ENCODE results near the gene LAMB3. TPM values are rescaled to one million over a fixed set of nuclear protein-coding genes. Genes with fewer than 3 reads are reported as not detected.

The LAMB3 gene
- total and polyA plus RNA-seq, 2 experiments from 2014 or later: 0.21 to 0.48 TPM

DNA sequence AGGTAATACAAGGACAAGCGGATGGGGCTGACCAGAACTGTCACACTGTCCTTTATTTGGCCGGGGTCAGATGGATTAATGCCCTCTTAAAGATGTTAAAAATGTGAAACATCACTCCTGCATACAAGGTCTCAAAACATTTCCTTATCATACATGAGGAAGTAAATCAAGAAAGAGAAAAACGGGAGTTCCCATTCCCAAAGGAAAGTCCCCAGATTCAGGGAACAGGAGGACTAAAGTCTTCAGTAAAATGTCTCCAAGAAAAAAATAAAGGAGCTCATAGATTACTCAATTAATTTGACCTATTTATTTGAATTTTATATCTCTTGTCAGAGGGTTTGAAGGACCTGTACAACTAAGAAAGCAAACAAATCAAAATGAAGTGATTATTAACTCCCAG lies 39.0 kb upstream of the LAMB3 start:
- Histone ChIP-seq H3K4me1 (ENCODE audit: low read depth) (peaks cover 7% of the 10 kb centered on the region), H3K36me3 (no peaks in the 10 kb centered on the region), H3K4me3 (no peak overlapping the region), H3K27me3 (peaks cover 28% of the 10 kb centered on the region), H3K27ac (no peak overlapping the region), H3K9me3 (ENCODE audit: low read depth) (no peaks in the 10 kb centered on the region)
- DNase-seq (ENCODE audit: low read depth in 1 of 2, low spot score in 1 of 2): no peak
- TF ChIP-seq, protein P1, sequence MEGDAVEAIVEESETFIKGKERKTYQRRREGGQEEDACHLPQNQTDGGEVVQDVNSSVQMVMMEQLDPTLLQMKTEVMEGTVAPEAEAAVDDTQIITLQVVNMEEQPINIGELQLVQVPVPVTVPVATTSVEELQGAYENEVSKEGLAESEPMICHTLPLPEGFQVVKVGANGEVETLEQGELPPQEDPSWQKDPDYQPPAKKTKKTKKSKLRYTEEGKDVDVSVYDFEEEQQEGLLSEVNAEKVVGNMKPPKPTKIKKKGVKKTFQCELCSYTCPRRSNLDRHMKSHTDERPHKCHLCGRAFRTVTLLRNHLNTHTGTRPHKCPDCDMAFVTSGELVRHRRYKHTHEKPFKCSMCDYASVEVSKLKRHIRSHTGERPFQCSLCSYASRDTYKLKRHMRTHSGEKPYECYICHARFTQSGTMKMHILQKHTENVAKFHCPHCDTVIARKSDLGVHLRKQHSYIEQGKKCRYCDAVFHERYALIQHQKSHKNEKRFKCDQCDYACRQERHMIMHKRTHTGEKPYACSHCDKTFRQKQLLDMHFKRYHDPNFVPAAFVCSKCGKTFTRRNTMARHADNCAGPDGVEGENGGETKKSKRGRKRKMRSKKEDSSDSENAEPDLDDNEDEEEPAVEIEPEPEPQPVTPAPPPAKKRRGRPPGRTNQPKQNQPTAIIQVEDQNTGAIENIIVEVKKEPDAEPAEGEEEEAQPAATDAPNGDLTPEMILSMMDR (IDR thresholded peaks at IDR 0.05; ENCODE audit: low read depth, low read length): no peak

- Histone ChIP-seq H3K27me3 (peaks cover 14% of the 10 kb centered on the region), H3K36me3 (no peaks in the 10 kb centered on the region), H3K9me3 (ENCODE audit: low read depth) (no peaks in the 10 kb centered on the region), H3K4me3 (no peak overlapping the region), H3K4me1 (ENCODE audit: low read depth) (peaks cover 7% of the 10 kb centered on the region), H3K27ac (no peak overlapping the region)
- DNase-seq (ENCODE audit: low read depth in 1 of 2, low spot score in 1 of 2): peak in 1 of 2 donors; percentile 56
- TF ChIP-seq, protein P1 (IDR thresholded peaks at IDR 0.05; ENCODE audit: low read depth, low read length): no peak
These were observed 37.3 kb upstream of the LAMB3 start for GRCh38 chr1:209689477-209689876.

DNA sequence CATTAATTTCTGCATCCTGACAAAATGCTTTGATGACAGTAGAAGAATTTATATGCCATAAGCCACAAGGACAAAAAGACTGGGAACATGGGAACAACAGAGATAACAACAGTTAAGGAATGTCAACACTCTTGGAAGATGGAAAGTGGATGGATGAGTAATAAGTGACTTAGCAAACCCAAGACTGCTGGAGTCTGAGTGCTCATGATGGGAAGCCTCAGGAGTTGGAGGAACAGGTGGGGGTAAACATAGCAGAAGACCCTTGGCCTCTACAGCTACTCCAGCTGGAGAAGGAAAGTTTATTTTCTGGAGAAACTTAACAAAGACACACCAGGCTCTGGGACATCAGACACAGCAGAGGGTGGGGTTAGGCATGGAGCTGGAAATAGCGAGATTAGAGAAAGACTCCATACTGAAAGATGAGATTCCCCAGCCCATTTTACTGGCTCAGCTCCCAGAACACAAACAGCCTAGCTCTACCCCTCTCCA lies 36.6 kb upstream of the LAMB3 start:
- no peak overlapping the region for H3K4me3 ChIP-seq
- no peak overlapping the region for H3K27ac ChIP-seq
- H3K4me1 ChIP-seq (ENCODE audit: low read depth): peaks cover 7% of the 10 kb centered on the region
- H3K36me3 ChIP-seq: no peaks in the 10 kb centered on the region
- H3K27me3 ChIP-seq: peaks cover 9% of the 10 kb centered on the region
- peak in 1 of 2 donors; percentile 73 for DNase-seq (ENCODE audit: low read depth in 1 of 2, low spot score in 1 of 2)
- no peaks in the 10 kb centered on the region for H3K9me3 ChIP-seq (ENCODE audit: low read depth)
- TF ChIP-seq, protein P1 (IDR thresholded peaks at IDR 0.05; ENCODE audit: low read depth, low read length): no peak

DNA sequence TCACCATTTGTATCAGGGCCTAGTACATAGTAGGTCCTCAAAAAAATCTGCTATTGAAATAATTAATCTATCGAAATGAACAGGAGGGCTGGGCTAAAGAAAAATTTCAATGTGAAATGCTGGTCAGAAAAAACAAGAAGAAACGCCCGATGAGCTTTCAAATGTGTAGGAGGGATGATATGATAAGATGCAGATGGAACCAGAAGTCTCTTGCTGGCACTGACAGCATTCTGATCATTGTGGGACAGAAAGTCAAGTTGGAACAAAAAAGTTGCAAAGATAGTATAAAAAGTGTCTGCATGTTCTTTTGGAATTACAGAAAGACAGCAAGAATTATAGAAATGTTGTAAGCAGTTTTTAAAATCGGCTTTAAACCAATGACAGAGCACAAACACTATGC lies 34.1 kb upstream of the LAMB3 start:
- DNase-seq (ENCODE audit: low read depth in 1 of 2, low spot score in 1 of 2): no peak
- Histone ChIP-seq H3K9me3 (ENCODE audit: low read depth) (no peaks in the 10 kb centered on the region), H3K27me3 (peaks cover 26% of the 10 kb centered on the region), H3K4me1 (ENCODE audit: low read depth) (peaks cover 7% of the 10 kb centered on the region), H3K4me3 (no peak overlapping the region), H3K27ac (no peak overlapping the region), H3K36me3 (no peaks in the 10 kb centered on the region)
- TF ChIP-seq, protein P1 (IDR thresholded peaks at IDR 0.05; ENCODE audit: low read depth, low read length): no peak

GRCh38 chr1:209685821-209686220 lies 33.6 kb upstream of the LAMB3 start:
- no peak for DNase-seq (ENCODE audit: low read depth in 1 of 2, low spot score in 1 of 2)
- Histone ChIP-seq H3K27me3 (peaks cover 31% of the 10 kb centered on the region), H3K4me1 (ENCODE audit: low read depth) (peaks cover 7% of the 10 kb centered on the region), H3K27ac (no peak overlapping the region), H3K36me3 (no peaks in the 10 kb centered on the region), H3K4me3 (no peak overlapping the region), H3K9me3 (ENCODE audit: low read depth) (no peaks in the 10 kb centered on the region)
- TF ChIP-seq, protein P1 (IDR thresholded peaks at IDR 0.05; ENCODE audit: low read depth, low read length): no peak
